GM23248 (cell line): ENCODE measurements around the gene MRPS5. TPM values are rescaled to one million over a fixed set of nuclear protein-coding genes. Genes with fewer than 3 reads are reported as not detected.

Experiments used
- DNase-seq: peaks from one replicate; pipeline ENCODE4 v3.0.0-alpha.2; 2015
- H2AFZ ChIP-seq: fragments of 200-600 bp; sonication (generic); 2 replicates; pipeline ENCODE4 v1.6.1; 2016; ENCODE audit warnings: antibody characterized with exemption
- H3F3A ChIP-seq: fragments of 200-600 bp; sonication (generic); 2 replicates; pipeline ENCODE4 v1.6.1; 2016; ENCODE audit warnings: mild to moderate bottlenecking, antibody characterized with exemption, mixed run types; ENCODE audit not compliant: insufficient read depth
- H3K27ac ChIP-seq: fragments of 200-600 bp; sonication (generic); 2 replicates; pipeline ENCODE4 v1.5.1; 2016; ENCODE audit warnings: mild to moderate bottlenecking
- H3K27me3 ChIP-seq: fragments of 200-600 bp; sonication (generic); replicated peaks from 2 replicates; pipeline ENCODE4 v1.6.1; 2016; ENCODE audit warnings: mild to moderate bottlenecking; ENCODE audit not compliant: insufficient read depth
- H3K36me3 ChIP-seq: fragments of 200-600 bp; sonication (generic); 2 replicates; pipeline ENCODE4 v1.6.1; 2016; ENCODE audit warnings: low read depth, mild to moderate bottlenecking
- H3K4me1 ChIP-seq: fragments of 200-600 bp; sonication (generic); 2 replicates; pipeline ENCODE4 v1.6.1; 2016; ENCODE audit warnings: mild to moderate bottlenecking; ENCODE audit not compliant: insufficient read depth
- H3K4me2 ChIP-seq: fragments of 200-600 bp; sonication (generic); one replicate; pipeline ENCODE4 v1.6.1; 2016; ENCODE audit warnings: mild to moderate bottlenecking; ENCODE audit not compliant: unreplicated experiment
- H3K4me3 ChIP-seq: fragments of 200-600 bp; sonication (generic); 2 replicates; pipeline ENCODE4 v1.5.1; 2016; ENCODE audit warnings: mild to moderate bottlenecking
- H3K79me2 ChIP-seq: fragments of 200-600 bp; sonication (generic); 2 replicates; pipeline ENCODE4 v1.6.1; 2016; ENCODE audit warnings: mild to moderate bottlenecking; ENCODE audit not compliant: insufficient read depth
- H3K9ac ChIP-seq: fragments of 200-600 bp; sonication (generic); 2 replicates; pipeline ENCODE4 v1.6.1; 2016; ENCODE audit warnings: mild to moderate bottlenecking
- H3K9me2 ChIP-seq: fragments of 200-600 bp; sonication (generic); 2 replicates; pipeline ENCODE4 v1.6.1; 2016; ENCODE audit warnings: mixed run types, mild to moderate bottlenecking, moderate library complexity; ENCODE audit not compliant: insufficient read depth
- H3K9me3 ChIP-seq: fragments of 200-600 bp; sonication (generic); one replicate; pipeline ENCODE4 v1.6.1; 2017; ENCODE audit warnings: low read depth
- H4K20me1 ChIP-seq: fragments of 200-600 bp; sonication (generic); 2 replicates; pipeline ENCODE4 v1.6.0; 2016; ENCODE audit not compliant: insufficient read depth
- EZH2 ChIP-seq: fragments of 200-600 bp; sonication (generic); IDR thresholded peaks from 2 replicates; pipeline ENCODE4 v1.6.1; 2018; ENCODE audit warnings: antibody characterized with exemption, mild to moderate bottlenecking; ENCODE audit not compliant: insufficient read depth, poor library complexity, severe bottlenecking
- EZH2phosphoT487 ChIP-seq: fragments of 200-600 bp; sonication (generic); IDR thresholded peaks from 2 replicates; pipeline ENCODE4 v1.6.1; 2018; ENCODE audit warnings: antibody characterized with exemption, moderate library complexity, mild to moderate bottlenecking, low read depth; ENCODE audit not compliant: insufficient read depth
- WGBS, 2 experiments: methylation state at CpG; one replicate each; pipeline ENCODE4 v1.1.6; 2015 to 2017; ENCODE audit warnings: low lambda C conversion rate in 2 of 2, low coverage in 1 of 2; ENCODE audit errors: missing lambda C conversion rate in 2 of 2; 5-methylcytosine and 5-hydroxymethylcytosine counted together
- in situ Hi-C: fragments of 300-500 bp; cut with MboI; formaldehyde crosslinking; loops from 2 replicates; pipeline ENCODE4 v1.15.0; 2020
- polyA plus RNA-seq: library from polyadenylated mRNA; unstranded; fragments of >200 nt; fragmentation: Nextera tagmentation; extraction: Ambion mirVana; gene quantifications from 2 replicates; pipeline ENCODE4 v1.2.1, GENCODE V29; 2016
- total RNA-seq: library from RNA; depleted of rRNA; stranded (reverse); fragments of >200 nt; shearing (Covaris generic); gene quantifications from 2 replicates; pipeline ENCODE4 v1.2.3, GENCODE V29; 2014

MRPS5 gene
- total and polyA plus RNA-seq, 2 experiments from 2014 or later: 34.3 to 38.4 TPM

- DNase-seq: peak; percentile 90
- H2AFZ ChIP-seq: peak within 1 kb of the TSS; percentile 96
- H3K79me2 ChIP-seq: peaks cover 26% of the 10 kb centered on the region
- no peaks in the 10 kb centered on the region for H3K9me2 ChIP-seq
- peaks cover 18% of the 10 kb centered on the region for H3K36me3 ChIP-seq
- peak within 1 kb of the TSS; percentile 38 for H3K27ac ChIP-seq
- H3K4me1 ChIP-seq: peaks cover 7% of the 10 kb centered on the region
- TF ChIP-seq EZH2: no peak
- peaks cover 12% of the 10 kb centered on the region for H3F3A ChIP-seq
- H3K9ac ChIP-seq: peak within 1 kb of the TSS; percentile 89
- no peaks in the 10 kb centered on the region for H3K9me3 ChIP-seq
- H4K20me1 ChIP-seq: no peaks in the 10 kb centered on the region
- peak within 1 kb of the TSS; percentile 84 for H3K4me3 ChIP-seq
- no peaks in the 10 kb centered on the region for H3K27me3 ChIP-seq
- in situ Hi-C loops: no loop called here
- peak within 1 kb of the TSS; percentile 88 for H3K4me2 ChIP-seq
- WGBS, 2 experiments: 13 to 15% methylated on average over 28 to 29 of the region's 64 CpGs
These were observed 38.3 kb upstream of the MRPS5 start, which contains the start of gene ZNF514 for GRCh38 chr2:95159690-95160449. Gene ZNF514 (minus strand): TSS chr2:95159848. CDS start chr2:95153253, 6,595 bp downstream.

GRCh38 chr2:95158891-95159619 lies 37.4 kb upstream of the MRPS5 start:
- Histone ChIP-seq H3K27ac (peak overlapping the region; percentile 38), H3K4me2 (peak overlapping the region; percentile 87), H3K79me2 (peaks cover 18% of the 10 kb centered on the region), H3K27me3 (no peaks in the 10 kb centered on the region), H3F3A (peaks cover 12% of the 10 kb centered on the region), H3K9me3 (no peaks in the 10 kb centered on the region), H3K4me3 (peak overlapping the region; percentile 82), H3K4me1 (no peaks in the 10 kb centered on the region), H2AFZ (peak overlapping the region; percentile 82), H4K20me1 (no peaks in the 10 kb centered on the region), H3K9me2 (no peaks in the 10 kb centered on the region), H3K36me3 (peaks cover 26% of the 10 kb centered on the region), H3K9ac (peak overlapping the region; percentile 89)
- 1% methylated on average over 44 to 48 of the region's 58 CpGs for WGBS, 2 experiments
- TF ChIP-seq EZH2 (no peak), EZH2phosphoT487 (no peak)
- DNase-seq: peak; percentile 71
- in situ Hi-C loops: no loop called here

- DNase-seq: peak; percentile 34
- Histone ChIP-seq H3K27ac (peak overlapping the region; percentile 38; the same call in 1 of the 2 replicates), H3K36me3 (peaks cover 30% of the 10 kb centered on the region), H3K27me3 (no peaks in the 10 kb centered on the region), H3K4me2 (peak overlapping the region; percentile 87), H3K4me1 (no peaks in the 10 kb centered on the region), H4K20me1 (no peaks in the 10 kb centered on the region), H3K9ac (peak overlapping the region; percentile 89), H3K79me2 (peaks cover 12% of the 10 kb centered on the region), H3K9me3 (no peaks in the 10 kb centered on the region), H3K4me3 (peak overlapping the region; percentile 82), H3K9me2 (no peaks in the 10 kb centered on the region), H3F3A (peaks cover 7% of the 10 kb centered on the region), H2AFZ (peak overlapping the region; percentile 82)
- in situ Hi-C loops: no loop called here
- TF ChIP-seq EZH2 (no peak), EZH2phosphoT487 (no peak)
- WGBS, 2 experiments: 40 to 41% methylated on average over 10 of the region's 10 CpGs
These were observed 36.8 kb upstream of the MRPS5 start for GRCh38 chr2:95158441-95158840.

GRCh38 chr2:95149397-95149984 lies 27.9 kb upstream of the MRPS5 start:
- TF ChIP-seq EZH2phosphoT487: no peak
- no peak for TF ChIP-seq EZH2
- Histone ChIP-seq H3K4me2 (no peak overlapping the region), H3K36me3 (peaks cover 86% of the 10 kb centered on the region), H3K9me2 (no peaks in the 10 kb centered on the region), H3F3A (no peaks in the 10 kb centered on the region), H3K9me3 (peaks cover 23% of the 10 kb centered on the region), H3K79me2 (no peaks in the 10 kb centered on the region), H4K20me1 (no peaks in the 10 kb centered on the region), H3K27ac (no peak overlapping the region), H2AFZ (no peak overlapping the region), H3K4me3 (no peak overlapping the region), H3K4me1 (no peaks in the 10 kb centered on the region), H3K27me3 (no peaks in the 10 kb centered on the region), H3K9ac (no peak overlapping the region)
- in situ Hi-C loops: no loop called here
- peak; percentile 19 for DNase-seq
- WGBS, 2 experiments: 95 to 96% methylated on average over 6 of the region's 6 CpGs
